Activated naive CD4-positive, alpha-beta T cell treated with anti-CD3 and anti-CD28 coated beads, Interleukin-2, amount 50 U/mL, for 24 hours (primary cell): ENCODE data around the gene FERMT1.
A peak's percentile ranks its signal among the peaks of the same experiment; 100 is the strongest.

Experiments used
- H3K27ac Mint-ChIP-seq: one replicate; pipeline ENCODE4 v1.8.0; 2021; ENCODE audit warnings: mild to moderate bottlenecking, mixed read lengths
- H3K27me3 Mint-ChIP-seq: one replicate; pipeline ENCODE4 v1.8.0; 2021; ENCODE audit warnings: mixed read lengths
- H3K36me3 Mint-ChIP-seq: one replicate; pipeline ENCODE4 v1.8.0; 2021; ENCODE audit warnings: mixed read lengths
- H3K4me1 Mint-ChIP-seq: one replicate; pipeline ENCODE4 v1.8.0; 2021; ENCODE audit warnings: mixed read lengths
- H3K4me3 Mint-ChIP-seq: one replicate; pipeline ENCODE4 v1.8.0; 2021; ENCODE audit warnings: mild to moderate bottlenecking, mixed read lengths
- H3K9me3 Mint-ChIP-seq: one replicate; pipeline ENCODE4 v1.8.0; 2021; ENCODE audit warnings: mixed read lengths

FERMT1 gene

GRCh38 chr20:6122873-6123648, at the start of gene FERMT1:
Gene FERMT1 (minus strand): TSS chr20:6123030. CDS start chr20:6119554, 3,476 bp downstream.
- Mint-ChIP-seq H3K36me3 (no peaks in the 10 kb centered on the region), H3K27me3 (peaks cover 28% of the 10 kb centered on the region), H3K9me3 (no peaks in the 10 kb centered on the region), H3K4me1 (peaks cover 6% of the 10 kb centered on the region), H3K27ac (no peak within 1 kb of the TSS), H3K4me3 (peak within 1 kb of the TSS; percentile 30)

DNA sequence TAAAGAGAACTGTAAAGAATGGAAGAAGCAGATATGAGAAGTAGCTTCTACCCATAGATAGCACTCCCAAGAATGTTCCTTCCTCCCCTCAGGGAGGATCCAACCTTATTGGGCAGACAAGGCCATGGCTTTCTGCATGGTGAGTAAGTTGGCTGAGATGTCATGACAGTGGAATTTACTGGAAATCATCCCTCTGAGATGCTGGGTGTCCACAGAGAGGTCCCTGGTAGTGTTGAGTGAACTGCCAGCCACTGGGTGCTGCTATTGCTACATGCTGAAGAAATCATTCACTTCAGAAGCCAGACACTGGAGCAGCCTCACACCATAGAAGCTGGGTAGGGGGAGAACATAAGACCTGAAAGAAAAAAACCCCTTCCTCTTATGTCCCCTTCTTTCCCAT, 46.4 kb upstream of the FERMT1 start:
- Mint-ChIP-seq H3K9me3 (peaks cover 12% of the 10 kb centered on the region), H3K36me3 (no peaks in the 10 kb centered on the region), H3K4me1 (no peaks in the 10 kb centered on the region), H3K27me3 (peaks cover 6% of the 10 kb centered on the region), H3K4me3 (no peak overlapping the region), H3K27ac (no peak overlapping the region)

DNA sequence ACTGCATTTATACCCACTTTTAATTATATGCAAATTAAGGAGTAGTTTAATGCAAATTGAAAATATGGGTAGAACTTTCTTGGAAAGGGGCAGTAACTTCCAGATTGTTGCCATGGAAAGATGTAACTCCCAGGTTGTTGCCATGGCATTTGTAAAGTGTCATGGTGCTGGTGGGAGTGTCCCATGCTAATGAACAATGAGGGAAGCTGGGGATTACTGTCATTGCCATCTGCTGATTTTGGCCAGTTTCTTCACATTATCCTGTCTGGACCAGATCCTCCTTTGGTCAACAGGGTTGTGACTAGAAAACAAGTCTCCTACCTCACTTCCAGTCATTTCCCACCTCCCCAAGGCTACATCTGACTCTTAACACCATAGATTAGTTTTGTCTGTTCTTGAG, 45.4 kb upstream of the FERMT1 start:
- no peaks in the 10 kb centered on the region for H3K4me1 Mint-ChIP-seq
- H3K36me3 Mint-ChIP-seq, result no peaks in the 10 kb centered on the region
- no peak overlapping the region for H3K4me3 Mint-ChIP-seq
- peaks cover 12% of the 10 kb centered on the region for H3K9me3 Mint-ChIP-seq
- H3K27me3 Mint-ChIP-seq, result peaks cover 8% of the 10 kb centered on the region
- H3K27ac Mint-ChIP-seq, result no peak overlapping the region

- no peak overlapping the region for H3K4me3 Mint-ChIP-seq
- no peaks in the 10 kb centered on the region for H3K9me3 Mint-ChIP-seq
- H3K36me3 Mint-ChIP-seq, result no peaks in the 10 kb centered on the region
- peaks cover 14% of the 10 kb centered on the region for H3K27me3 Mint-ChIP-seq
- no peaks in the 10 kb centered on the region for H3K4me1 Mint-ChIP-seq
- no peak overlapping the region for H3K27ac Mint-ChIP-seq
Observed at GRCh38 chr20:6165346-6165745, 42.5 kb upstream of the FERMT1 start.

DNA sequence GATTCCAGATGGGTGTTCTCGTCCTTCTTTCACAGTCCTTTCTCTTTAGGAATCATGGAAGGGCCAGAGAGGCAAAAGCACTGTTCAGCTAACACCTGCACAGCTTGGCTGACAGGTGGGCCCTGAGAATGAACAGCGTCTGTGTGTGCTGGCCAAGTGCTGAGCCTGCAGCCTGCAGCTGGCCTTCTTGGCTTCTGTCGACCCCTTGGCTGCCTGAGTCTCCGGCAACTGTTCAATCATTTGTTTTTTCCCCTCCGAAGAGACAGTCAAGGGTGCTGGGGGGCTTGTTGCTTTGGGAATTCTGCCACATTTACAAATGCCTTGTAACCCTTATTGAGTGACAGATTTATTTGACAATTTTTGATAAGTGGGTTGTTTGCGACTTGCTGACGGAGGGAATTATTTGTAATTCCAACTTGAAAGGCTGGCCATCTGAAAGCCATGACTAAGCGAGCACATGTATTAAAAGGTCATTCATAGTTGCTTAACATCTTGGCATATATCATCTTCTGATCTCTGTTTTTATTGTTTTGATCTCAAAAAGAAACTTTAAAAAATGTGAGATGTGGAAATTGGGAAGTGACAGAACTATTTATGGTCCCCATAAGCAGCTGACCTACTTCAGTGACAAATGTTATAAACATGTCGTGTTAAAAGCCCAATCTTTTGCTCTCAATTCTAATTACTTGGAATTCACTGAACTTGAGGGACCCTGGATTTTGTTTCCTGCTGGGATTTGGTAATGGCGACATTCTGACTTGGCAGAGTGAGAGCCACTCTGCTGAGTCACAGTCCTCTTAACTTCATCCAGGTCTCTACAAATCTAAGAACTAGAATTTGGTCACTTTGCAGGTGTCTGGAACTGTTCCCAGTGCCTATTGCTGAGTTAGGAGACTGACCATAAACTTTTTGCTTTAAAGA, 41.9 kb upstream of the FERMT1 start:
- no peaks in the 10 kb centered on the region for H3K4me1 Mint-ChIP-seq
- no peak overlapping the region for H3K27ac Mint-ChIP-seq
- no peaks in the 10 kb centered on the region for H3K36me3 Mint-ChIP-seq
- H3K9me3 Mint-ChIP-seq, result no peaks in the 10 kb centered on the region
- peaks cover 14% of the 10 kb centered on the region for H3K27me3 Mint-ChIP-seq
- no peak overlapping the region for H3K4me3 Mint-ChIP-seq

- Mint-ChIP-seq H3K4me1 (no peaks in the 10 kb centered on the region), H3K27ac (no peak overlapping the region), H3K9me3 (peaks cover 17% of the 10 kb centered on the region), H3K36me3 (peaks cover 1% of the 10 kb centered on the region), H3K4me3 (no peak overlapping the region), H3K27me3 (peaks cover 18% of the 10 kb centered on the region)
Observed at GRCh38 chr20:6160736-6161135, 37.9 kb upstream of the FERMT1 start.

- peaks cover 1% of the 10 kb centered on the region for H3K36me3 Mint-ChIP-seq
- no peak overlapping the region for H3K4me3 Mint-ChIP-seq
- peaks cover 21% of the 10 kb centered on the region for H3K9me3 Mint-ChIP-seq
- H3K4me1 Mint-ChIP-seq, result no peaks in the 10 kb centered on the region
- peaks cover 17% of the 10 kb centered on the region for H3K27me3 Mint-ChIP-seq
- no peak overlapping the region for H3K27ac Mint-ChIP-seq
Observed at GRCh38 chr20:6157345-6157744, 34.5 kb upstream of the FERMT1 start.

GRCh38 chr20:6152777-6153176, 29.9 kb upstream of the FERMT1 start:
- Mint-ChIP-seq H3K27me3 (peaks cover 16% of the 10 kb centered on the region), H3K4me3 (no peak overlapping the region), H3K27ac (no peak overlapping the region), H3K4me1 (no peaks in the 10 kb centered on the region), H3K9me3 (peaks cover 21% of the 10 kb centered on the region), H3K36me3 (peaks cover 1% of the 10 kb centered on the region)

DNA sequence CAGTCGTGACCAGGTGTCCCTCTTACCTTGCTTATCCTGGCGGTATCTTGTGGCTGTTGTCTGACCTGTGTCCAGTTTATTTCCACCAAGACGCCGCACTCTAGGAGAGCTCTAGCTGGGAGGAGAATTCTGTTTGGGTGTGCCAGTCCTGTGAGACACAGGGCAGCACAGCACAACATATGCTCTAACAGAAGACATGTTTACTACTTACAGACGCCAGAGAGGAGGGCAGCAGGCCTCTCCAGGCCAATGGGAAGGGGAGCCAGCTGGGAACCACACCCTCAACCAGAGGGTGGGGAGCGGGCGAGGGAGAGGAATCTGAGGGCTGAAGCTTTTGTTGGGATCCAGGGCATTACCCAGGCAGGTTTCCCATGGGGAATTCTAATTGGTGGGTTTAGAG, 25.2 kb upstream of the FERMT1 start:
- H3K9me3 Mint-ChIP-seq, result no peaks in the 10 kb centered on the region
- H3K27me3 Mint-ChIP-seq, result peaks cover 16% of the 10 kb centered on the region
- H3K36me3 Mint-ChIP-seq, result no peaks in the 10 kb centered on the region
- no peaks in the 10 kb centered on the region for H3K4me1 Mint-ChIP-seq
- H3K4me3 Mint-ChIP-seq, result no peak overlapping the region
- H3K27ac Mint-ChIP-seq, result no peak overlapping the region

DNA sequence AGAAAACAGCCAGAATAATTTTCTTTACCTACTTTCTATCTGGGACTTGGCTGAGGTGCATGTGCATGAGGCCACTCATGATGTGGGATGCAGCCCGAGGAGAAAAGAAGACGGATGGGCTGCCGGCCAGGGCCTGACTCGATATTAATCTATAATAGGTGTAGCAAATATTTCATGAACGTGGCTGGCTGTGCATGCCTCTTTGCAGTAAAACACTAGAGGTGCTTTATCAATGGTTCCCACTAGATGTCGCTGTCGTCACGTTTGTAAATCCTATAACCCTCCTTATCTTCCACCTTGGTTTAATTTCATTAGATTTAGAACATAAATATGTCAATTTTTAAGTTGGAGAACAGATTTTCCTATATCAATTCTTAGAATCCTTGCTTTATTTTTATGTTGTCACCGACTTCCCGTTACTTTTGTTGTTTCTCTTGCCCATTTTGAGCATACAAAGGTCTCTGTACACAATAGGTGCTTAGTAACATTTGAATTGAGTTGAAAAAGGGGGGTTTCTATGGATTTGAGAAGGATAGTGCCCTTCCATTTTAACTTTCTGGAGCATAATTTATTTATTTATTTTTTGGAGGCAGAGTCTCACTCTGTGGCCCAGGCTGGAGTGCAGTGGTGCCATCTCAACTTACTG, 19.6 kb upstream of the FERMT1 start:
- no peak overlapping the region for H3K4me3 Mint-ChIP-seq
- H3K27ac Mint-ChIP-seq, result no peak overlapping the region
- H3K9me3 Mint-ChIP-seq, result no peaks in the 10 kb centered on the region
- no peaks in the 10 kb centered on the region for H3K36me3 Mint-ChIP-seq
- H3K27me3 Mint-ChIP-seq, result peaks cover 9% of the 10 kb centered on the region
- no peaks in the 10 kb centered on the region for H3K4me1 Mint-ChIP-seq

GRCh38 chr20:6140947-6141346, 18.1 kb upstream of the FERMT1 start:
- Mint-ChIP-seq H3K4me3 (no peak overlapping the region), H3K9me3 (no peaks in the 10 kb centered on the region), H3K4me1 (no peaks in the 10 kb centered on the region), H3K36me3 (no peaks in the 10 kb centered on the region), H3K27ac (no peak overlapping the region), H3K27me3 (peaks cover 15% of the 10 kb centered on the region)

DNA sequence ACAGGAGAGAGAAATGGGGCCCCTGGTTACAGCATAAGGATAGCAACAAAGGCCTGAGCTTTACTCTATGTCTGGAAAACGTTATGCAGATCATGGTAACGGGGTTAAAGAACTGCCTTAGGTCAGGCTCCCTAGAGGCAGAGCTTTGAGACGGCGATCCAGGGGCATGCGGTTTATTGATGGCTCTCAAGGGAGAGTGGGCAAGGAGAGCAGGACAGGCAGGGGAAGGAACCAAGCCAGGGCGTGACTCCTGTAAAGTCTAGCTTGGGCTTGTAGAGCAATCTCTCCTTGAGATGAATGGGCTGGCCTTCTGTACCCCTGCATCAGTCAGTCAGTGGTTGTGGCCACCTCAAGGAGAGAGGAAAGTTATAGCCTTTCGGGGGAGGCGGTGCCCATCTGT, 12.5 kb upstream of the FERMT1 start:
- Mint-ChIP-seq H3K4me1 (no peaks in the 10 kb centered on the region), H3K4me3 (no peak overlapping the region), H3K27ac (no peak overlapping the region), H3K27me3 (peaks cover 15% of the 10 kb centered on the region), H3K36me3 (no peaks in the 10 kb centered on the region), H3K9me3 (no peaks in the 10 kb centered on the region)

- Mint-ChIP-seq H3K36me3 (no peaks in the 10 kb centered on the region), H3K27ac (no peak overlapping the region), H3K9me3 (no peaks in the 10 kb centered on the region), H3K4me1 (no peaks in the 10 kb centered on the region), H3K27me3 (peaks cover 15% of the 10 kb centered on the region), H3K4me3 (no peak overlapping the region)
Observed at GRCh38 chr20:6134592-6134991, 11.8 kb upstream of the FERMT1 start.

DNA sequence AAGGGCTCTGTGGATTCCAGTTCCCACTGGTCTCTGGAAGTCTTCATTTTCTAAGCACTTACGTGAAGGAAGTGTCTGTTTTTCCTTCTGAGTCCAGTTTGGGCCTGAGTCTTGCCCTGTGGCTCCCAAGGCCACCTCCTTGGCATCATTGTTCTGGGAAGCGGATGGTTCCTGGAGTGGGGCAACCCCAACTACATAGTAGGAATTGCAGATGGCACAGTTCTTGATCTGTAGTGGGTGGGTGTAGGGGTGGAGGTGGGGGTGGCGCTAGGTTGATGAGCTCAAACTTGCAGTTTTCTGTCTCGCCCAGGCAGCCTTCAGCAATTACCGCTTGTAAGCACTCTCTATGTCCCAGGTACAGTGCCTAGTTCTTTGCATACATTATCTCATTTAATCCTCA, 7.2 kb upstream of the FERMT1 start:
- no peaks in the 10 kb centered on the region for H3K36me3 Mint-ChIP-seq
- no peak overlapping the region for H3K27ac Mint-ChIP-seq
- H3K27me3 Mint-ChIP-seq, result peaks cover 8% of the 10 kb centered on the region

DNA sequence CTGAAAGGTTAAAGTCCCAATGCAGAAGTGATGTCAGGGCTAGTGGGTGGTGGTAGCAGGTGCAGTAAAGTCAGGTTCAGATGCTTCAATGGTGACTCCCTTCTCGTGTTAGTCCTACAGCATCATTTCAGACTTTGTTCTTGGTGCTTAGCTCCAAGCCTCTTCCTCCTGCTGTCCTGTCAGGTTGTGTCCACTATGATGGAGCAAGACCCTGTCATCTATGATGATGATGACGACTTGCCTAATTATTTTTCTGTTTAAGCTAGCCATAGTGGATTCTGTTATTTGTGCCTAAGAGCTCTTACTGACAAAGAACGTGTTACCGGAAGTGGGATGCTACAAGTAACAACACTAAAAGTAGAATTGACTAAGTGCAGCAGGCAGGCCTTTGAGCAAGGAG, 5.0 kb upstream of the FERMT1 start:
- no peak overlapping the region for H3K4me3 Mint-ChIP-seq
- H3K9me3 Mint-ChIP-seq, result no peaks in the 10 kb centered on the region
- H3K27ac Mint-ChIP-seq, result no peak overlapping the region
- no peaks in the 10 kb centered on the region for H3K4me1 Mint-ChIP-seq
- H3K27me3 Mint-ChIP-seq, result peaks cover 17% of the 10 kb centered on the region
- no peaks in the 10 kb centered on the region for H3K36me3 Mint-ChIP-seq

More for the DNA sequence above, 7.2 kb upstream of the FERMT1 start:
- no peak overlapping the region for H3K4me3 Mint-ChIP-seq
- no peaks in the 10 kb centered on the region for H3K4me1 Mint-ChIP-seq
- no peaks in the 10 kb centered on the region for H3K9me3 Mint-ChIP-seq

DNA sequence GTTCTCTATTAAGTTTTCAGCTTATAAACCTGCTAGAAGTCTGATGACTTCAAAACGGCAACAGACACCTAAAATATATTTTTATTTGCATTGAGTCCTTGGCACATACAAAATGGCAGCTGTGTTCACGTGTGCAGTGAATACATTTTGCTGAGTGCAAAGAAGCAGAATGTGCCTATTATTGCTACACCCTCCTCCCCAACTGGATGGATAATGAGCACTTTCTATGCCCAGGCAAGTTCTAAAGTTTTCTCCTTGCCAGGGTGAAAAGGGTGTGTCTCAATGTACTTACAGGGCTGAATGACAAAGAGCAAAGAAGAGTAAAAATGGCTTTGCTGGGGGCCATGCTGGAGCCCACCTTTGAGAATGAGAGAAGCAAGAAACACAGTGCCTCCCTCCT, 4.0 kb upstream of the FERMT1 start:
- peaks cover 6% of the 10 kb centered on the region for H3K4me1 Mint-ChIP-seq
- H3K27ac Mint-ChIP-seq, result no peak overlapping the region
- H3K36me3 Mint-ChIP-seq, result no peaks in the 10 kb centered on the region
- H3K9me3 Mint-ChIP-seq, result no peaks in the 10 kb centered on the region
- peaks cover 16% of the 10 kb centered on the region for H3K27me3 Mint-ChIP-seq
- H3K4me3 Mint-ChIP-seq, result no peak overlapping the region
